Measurements from ENCODE around the gene RAG2.

RAG2 gene

DNA sequence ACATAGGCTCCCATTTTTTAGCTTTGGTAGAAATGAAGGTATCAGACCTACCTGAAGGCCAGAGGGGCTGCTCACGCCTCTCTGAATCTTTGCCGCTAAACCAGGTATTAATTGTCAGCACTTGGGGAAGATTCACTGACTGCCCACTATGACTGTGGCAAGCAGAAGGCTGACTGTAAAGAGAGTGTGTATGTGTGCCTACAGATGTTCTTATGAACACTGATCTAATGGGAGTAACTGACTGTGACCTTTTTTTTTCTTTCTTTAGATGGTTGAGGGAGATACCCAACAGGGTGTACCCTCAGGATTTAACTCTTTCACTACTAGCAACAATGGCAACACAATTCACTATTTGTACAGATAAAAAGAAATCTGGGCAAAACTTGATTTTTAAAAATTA lies at the start of gene RAG2:
RAG2 (minus strand) TSS at position 186 of the 400 bp plus-strand sequence. CDS start 4,068 bp downstream, outside the sequence.
- no peak for DNase-seq

DNA sequence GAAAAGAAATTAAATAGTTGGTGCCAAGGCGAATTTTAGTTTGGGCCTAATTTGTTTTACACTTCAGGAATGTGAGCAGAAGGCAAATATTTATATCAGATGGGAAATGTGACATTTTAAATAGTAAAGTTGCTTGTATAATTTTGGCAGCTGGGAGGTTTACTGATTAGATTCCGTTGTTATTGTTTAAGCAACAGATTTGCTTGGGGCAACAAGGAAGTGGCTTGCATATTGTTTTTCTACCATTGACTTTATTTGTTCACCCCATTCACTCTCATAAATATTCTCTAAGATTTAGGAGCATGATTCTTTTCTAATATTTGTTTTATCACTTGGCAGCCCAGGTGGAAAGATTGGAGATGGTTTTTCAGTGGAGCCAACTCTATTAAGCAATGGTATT lies 40.5 kb upstream of the RAG2 start:
- DNase-seq, result no peak

DNA sequence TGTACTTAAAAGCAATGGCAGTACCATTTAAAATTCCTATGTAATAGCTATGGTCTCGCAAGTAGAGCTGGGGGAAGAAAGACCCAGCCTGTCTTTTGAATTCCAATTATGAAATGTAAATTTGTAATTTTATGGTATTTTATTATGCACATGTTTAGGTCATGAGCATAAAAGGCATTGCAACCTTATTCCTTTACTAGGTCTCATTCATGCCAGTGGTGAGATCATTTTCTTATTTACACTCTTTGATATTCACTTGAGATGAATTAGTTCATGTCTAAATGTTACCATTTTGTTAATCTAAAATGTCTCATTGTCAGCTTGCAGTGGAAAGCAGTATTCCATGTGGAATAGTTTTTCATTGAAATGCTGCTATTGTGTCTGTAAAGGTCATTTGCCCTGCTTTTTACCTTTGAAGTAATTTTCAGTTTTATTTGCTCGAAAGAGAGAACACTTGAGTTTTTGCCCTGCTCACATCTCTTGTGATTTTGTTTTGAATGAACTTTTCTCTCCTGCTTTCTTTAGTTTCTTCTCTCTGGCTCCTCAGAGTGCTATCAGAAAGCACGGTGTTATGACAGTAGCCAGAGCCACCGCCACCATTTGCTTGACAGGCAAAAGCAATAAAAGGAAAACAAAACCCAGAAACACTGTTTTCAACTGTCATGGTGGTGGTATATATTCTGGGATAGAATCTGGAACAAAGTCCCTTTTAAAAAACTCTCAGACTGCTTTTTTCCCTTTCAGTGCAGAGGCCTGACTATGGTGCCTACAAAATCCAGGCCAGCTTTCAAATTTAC lies 37.2 kb upstream of the RAG2 start:
- DNase-seq, result no peak

DNA sequence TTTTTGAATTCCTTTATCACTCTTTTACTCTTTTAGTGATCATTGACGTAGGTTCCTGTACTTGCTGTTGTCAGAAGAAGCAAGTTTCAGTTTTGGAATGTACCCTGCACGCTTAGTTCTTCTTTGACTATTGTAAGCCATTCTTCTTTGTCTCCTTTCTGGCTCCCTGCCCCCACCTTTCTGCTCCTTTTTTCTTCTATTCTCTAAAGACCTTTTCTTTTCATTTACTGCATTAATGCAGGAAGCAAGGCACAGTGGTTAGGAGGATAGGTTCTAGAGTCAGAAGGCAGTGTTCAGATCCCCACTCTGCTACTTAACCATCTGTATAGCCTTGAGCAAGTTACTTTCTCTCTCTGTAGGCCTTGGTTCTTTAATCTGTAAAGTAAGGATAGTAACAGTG lies 33.7 kb upstream of the RAG2 start:
- peak; percentile 1 for DNase-seq

DNA sequence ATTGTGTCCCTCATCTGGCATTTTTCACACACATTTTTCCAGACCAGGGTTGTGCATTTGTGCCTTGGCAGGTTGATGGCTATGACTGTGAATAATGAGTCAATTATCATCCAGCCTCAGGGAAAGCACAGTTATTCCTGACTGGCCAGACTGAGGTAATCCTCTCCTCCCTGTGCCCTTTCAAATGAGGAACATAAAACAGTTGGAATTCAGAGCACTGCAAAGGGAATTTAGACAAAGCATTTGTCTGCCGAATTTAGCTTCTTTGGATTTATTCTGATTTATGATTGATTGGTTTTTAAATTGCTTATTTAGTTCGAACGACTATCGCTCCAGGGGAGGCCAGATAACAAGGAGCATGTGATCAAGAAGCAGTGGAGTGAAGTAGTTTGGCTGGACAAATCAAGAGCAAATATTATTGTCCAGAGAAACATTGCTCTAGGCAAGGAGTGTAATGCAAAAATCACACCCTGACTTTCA lies 30.8 kb upstream of the RAG2 start:
- no peak for DNase-seq

DNA sequence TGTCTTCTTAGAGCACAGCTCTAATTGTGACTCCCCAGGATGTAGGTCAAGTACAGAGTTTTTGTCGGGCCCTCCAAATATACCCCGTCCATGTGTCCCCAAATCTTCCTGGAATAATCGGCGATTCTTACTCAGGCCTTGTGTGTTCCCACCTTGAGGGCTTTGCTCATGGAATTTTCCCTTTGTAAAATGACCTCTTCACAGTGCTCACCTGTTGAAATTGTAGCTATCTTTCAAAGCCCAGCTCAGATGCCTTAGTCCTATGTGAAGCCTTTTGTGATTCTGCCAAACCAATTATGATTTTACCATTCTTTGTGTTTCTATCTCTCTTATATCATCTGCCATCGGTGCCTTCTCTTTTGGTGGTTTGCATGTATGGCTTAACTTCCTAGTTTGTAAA lies 30.1 kb upstream of the RAG2 start:
- no peak for DNase-seq

DNA sequence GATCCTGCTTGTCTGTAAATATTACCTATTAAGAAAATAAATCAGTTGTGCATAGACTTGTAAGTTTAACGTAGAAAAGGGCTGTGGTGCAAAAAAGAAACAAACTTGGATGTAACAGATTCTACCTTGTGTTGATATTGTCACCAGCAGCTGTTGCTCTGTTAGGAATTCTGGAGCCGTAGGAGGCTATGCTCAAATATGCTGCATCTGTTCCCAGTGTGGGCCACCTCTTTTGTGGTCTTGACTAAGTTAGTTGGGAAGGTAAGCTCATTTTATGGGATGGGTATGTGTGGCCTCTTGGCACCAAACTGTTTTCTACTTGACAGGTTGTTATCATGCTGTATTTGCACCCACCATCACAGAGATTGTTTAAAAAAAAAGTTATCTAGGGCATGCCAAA lies 29.4 kb upstream of the RAG2 start:
- no peak for DNase-seq

DNA sequence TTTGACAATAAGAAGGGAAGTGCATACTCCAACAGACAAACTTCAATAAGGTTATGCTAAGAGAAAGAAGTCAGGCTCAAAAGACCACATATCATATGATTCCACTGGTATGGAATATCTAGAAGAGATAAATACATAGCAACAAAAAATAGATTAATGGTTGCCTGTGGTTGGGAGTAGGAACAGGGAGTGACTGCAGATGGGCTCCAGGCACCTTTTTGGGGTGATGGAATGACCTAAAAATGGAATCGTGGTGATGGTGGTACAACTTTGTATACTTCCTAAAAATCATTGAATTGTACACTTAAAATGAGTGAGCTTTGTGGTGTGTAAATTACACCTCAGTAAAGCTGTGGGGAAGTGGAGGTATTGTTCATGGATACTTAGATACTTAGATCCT lies 29.0 kb upstream of the RAG2 start:
- no peak for DNase-seq

DNA sequence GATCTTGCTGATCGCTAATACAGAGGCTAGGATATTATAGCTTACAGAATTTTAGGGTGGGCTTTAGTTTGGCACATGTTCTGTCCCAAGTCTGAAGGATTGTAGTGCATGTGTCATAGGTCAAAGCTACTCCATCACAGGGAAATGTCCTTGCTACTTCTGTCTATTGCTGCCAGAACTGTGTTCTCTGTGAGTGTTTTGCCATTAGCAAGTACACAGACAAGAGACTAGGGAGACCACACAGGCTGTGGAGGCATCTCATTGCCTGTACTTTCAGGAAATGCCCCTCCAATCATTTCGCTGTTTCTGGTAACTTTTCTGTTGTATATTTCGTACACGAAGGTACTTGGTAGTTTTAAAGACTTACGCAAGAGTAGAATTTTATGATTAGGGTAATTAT lies 25.5 kb upstream of the RAG2 start:
- no peak for DNase-seq

DNA sequence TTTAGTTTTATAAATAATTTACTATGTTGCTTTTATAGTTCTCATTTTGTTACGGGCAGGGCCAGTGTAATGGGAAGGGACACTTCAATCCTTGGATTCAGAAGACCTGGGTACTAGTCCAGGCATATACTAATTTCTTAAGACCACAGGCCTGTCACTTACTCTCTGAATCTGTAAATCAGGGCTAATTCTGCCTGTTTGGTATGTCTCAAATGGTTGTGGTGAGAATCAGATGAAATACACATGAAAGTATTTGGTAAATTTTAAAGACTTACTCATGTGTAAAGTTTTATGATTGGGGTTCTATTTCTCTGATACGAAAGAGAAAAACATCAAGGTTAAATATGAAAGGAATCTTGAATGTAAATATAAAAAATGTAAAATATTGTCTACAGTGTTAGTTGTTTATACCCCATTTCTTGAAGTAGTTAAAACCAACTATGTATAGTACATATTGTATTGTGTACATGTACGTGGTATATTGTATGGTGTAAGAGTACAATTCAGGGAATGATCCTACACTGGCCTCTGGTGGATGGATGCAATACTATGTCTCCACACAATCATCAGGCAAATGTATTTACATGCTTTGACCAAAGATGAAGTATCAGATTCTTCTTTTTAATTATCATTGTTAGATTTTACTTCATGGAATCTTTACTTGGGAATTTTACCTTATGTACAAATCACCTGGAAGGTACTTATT lies 24.5 kb upstream of the RAG2 start:
- DNase-seq, result peak; percentile 2

DNA sequence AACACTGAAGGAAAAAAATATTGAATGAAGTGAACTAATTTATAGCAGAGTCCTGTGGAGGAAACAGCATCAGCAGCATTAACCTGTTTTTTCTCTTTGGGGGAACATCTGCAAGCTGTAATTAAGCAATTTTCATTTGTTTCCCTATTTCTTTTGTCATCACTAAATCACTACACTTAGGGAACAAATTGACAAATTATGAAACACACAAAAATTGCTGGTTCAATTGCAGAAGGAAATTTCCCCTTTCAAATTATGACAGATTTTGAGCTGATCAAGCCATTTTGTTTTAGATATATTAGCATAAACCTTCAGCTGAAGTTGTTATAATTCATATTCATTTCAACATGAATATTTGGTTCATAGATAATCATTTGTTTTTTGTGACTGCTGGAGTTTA lies 22.2 kb upstream of the RAG2 start:
- DNase-seq, result no peak

DNA sequence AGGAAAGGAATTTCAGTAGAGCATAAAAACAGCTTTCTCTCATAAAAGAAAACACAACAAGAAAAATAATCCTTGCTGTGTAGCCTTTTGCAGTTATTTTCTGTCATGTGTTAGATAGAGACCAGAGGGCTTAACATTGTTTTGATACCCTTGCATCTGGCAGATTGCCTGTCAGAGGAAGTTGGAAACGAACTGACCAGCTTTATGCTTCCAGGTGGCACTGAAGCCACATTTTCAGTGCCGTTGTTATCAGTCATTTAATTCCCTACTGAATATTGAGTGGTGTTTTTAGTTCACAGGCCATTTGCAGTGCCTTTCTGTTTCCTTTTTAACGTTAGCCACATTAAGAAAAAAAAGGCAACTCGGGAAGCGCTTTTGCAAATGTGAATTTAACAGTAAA lies 21.5 kb upstream of the RAG2 start:
- DNase-seq, result no peak

DNA sequence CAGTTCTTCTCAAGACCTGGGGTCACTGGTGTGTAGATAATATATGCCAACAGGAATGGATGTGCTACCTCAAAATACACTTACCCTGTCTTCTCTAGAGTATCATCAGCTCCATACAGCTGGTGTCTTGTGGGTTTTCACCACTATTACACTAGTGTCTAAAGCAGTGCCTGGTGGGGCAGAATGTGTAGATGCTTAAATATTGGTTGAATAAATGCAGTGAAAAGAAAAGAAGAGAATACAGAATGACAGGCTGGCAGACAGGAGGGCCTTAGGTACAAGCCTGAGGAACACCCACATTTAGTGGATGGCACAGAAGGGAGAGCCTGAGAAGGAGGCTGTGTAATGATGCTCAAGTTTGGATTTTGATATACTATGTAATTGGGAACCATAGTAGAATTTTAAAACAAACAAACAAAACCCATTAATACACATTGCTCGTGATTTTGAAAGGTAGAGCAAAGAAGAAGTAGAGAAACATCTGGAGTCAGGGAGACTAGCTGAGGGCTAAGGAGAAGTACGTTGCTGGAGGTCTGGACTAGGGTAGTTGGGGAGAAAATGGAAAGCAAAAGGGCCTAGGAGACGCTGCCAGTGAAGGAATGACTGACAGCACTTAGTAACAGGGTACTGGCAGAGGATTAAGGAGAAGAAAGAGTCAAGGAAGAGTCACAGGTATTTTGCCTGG lies 20.5 kb upstream of the RAG2 start:
- no peak for DNase-seq

DNA sequence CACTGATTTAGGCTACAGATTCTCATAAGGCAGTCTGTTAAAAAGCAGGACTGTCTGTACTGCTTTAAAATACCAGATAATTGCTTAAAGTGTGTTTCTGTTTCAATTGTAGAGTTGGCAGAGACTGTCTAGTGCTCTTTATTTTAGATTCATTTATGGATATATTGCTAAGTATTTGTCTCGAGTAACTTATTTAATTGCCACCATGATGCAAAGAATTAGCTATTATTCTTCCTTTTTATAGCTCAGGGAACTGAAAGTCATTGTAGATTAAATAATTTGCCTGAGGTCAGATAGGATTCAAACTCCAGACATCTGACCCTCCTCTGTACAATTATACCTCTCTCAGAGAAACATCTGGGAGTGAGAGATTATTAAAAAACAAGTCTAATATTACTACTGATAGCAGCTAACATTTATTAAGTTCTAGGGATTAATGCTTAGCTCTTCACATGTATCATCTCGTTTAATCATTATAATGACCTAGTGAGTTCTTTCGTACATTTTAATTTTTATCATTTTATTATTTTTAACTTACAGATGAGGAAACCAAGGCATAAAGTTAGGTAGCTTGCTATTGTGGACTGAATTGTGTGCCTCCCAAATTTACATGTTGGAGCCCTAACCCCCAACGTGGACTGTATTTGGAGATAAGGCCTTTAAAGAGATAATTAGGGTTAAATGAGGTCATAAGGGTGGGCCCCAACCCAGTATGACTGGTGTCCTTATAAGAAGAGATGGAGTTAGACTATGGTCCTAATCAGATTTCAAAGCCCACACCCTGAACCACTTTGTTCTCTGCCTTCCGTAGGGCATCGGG lies 19.7 kb upstream of the RAG2 start:
- no peak for DNase-seq

DNA sequence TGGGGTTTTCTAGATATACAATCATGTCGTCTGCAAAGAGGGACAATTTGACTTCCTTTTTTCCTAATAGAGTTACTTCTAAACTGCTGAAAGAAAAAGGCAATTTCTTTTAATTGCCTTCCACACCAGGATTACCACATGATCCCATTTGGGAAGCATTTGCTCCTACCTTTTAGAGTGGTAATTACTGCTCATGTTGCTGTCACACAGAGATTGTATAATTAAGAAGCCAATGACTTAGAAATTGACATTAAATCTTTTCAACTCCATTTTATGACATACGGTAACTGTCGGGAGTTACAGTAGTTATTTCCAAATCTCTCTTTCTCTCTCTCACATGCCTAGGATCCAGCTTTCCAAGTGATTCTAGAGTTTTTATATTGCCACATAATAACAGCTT lies 17.8 kb upstream of the RAG2 start:
- no peak for DNase-seq

DNA sequence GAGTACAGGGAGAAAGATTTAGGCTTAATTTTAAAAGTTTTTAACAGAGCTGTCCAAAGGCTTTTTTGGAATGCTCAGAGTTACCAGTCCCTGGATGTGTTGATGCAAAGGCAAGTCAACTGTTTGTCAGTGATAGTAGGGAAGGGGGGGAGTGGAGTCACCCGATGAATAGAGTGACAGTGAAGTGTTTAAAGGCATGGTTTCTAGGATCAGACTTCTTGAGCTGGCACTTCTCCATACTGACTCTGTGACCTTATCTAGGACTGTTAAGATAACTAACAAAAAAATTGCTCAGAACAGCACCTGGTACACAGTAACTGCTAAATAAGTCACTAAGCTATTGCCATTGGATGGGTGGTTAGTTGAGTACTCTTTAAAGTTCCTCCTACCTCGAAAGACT lies 11.3 kb upstream of the RAG2 start:
- DNase-seq, result no peak

DNA sequence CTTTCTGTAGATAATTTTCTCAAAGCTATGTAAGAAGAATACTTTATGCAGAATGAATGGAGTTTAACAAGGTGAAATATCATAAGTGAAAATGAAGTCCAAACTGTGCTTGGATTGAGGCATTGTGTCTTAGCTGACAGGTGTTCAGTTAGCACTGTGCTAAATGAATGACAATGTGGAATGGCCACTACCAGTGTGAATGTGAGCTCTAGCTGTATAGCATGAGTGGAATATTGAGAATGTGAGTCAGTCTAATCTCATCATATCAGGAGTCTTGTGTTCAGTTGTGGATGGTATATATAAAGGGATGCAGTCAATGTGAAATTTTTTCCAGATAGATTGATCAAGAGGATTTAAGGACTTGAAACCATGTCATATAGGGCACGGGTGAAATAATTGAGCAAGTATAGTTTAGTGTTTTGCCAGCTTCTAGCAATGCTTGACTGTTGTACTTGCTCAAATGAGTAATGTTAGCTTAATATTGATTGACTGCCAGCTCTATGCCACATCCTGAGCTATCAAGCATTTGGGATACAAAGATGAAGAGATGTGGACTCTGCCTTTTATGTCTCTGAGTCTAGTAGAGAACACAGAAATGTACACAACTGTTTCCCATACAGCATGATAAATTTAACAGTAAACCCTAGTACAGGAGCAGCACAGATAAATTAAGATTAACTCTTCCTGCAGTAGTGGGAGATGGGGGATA lies 10.6 kb upstream of the RAG2 start:
- no peak for DNase-seq

DNA sequence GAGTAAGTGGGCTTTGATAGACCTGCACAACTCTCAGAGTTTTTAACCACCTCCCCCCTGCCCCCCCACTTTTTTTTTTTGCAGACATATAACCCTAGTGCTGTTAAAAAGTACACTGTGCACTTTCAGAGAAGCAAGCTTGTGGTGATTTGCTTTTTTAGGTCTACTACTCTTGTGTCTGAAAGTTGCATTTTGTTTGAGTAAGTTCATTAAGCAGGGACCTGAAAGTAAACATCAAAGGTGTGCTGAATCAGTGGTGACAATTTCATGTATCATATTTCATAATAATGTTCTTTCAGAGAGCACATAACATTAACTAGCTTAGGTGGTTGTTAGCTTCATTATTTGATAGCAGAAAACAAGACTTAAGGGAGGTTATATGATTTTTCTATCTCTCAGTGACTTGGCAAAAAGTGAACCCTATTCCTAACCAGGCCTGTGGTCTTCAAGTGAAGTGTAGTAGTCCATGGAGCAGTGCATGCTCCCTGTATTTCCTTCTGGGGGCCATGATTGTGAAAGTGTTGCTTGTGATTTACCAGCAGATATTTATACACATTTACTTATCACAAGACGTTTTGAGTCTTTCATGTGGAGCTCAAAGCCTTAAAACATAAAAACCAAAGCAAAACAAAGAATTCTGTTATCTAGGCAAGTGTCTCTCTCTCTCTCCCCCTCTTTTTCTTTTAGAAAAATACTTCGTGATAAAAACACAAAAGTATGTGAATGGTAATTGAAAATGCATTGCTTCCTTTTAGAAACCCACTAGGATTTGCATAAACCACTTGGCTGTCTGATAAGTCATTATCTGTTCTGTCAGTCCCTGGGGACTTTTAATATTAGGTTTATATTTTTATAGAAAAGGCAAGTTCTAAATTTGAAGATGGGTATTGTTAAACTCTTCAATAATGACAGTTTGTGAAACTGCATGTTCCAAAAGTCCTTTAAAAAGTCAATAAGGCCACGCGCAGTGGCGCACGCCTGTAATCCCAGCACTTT lies 7.5 kb upstream of the RAG2 start:
- DNase-seq, result no peak

DNA sequence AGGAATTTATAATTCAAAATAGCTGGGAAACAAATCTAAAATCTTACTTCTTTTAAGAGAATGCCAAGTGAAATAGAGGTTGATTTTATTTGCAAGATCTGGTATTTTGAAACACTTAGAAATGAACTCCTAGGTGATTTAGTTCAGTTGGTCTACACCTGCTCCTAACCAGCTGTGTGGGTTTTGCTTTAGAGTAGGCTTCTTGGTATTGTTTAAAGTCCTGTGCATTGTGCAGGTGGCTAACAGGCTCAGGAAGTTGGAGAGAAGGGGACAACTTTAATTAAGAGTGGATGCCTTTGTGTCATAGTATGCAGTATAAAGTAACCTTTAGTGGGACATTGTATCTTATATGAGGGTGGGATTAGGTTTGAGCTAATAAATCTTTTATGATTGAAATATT lies 4.1 kb upstream of the RAG2 start:
- no peak for DNase-seq

DNA sequence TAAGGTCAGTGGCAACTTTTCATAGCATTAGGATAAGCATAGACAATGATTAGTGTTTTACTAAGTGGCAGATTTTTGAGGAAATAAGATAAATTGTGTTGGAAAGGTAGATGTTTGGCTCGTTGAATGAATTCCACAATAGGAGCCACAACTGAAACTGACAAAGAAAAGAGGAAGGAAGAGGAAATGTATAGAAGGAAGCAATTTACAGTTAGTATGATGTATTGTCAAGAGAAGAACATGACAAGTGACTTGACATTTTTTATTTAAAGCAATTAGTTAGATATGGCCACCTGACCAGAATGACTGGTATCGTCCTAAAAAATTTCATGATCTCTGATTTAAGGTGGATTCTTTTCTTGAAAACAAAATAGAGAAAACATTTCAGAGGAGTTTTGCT lies 3.1 kb upstream of the RAG2 start:
- no peak for DNase-seq

DNA sequence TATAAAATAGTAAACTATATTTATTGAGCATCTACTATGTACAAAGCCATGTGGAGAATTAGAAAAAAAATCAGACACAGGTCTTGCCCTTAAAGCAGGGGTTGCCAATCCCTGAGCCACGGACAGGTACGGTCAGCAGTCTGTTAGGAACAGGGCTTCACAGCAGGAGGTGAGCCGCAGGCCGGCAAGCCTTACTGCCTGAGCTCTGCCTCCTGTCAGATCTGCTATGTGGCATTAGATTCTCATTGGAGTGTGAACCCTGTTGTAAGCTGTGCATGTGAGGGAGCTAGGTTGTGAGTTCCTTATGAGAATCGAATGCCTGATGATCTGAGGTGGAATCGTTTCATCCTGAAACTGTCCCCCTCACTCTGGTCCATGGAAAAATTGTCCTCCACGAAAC lies 2.1 kb upstream of the RAG2 start:
- no peak for DNase-seq

All from activated CD4-positive, alpha-beta T cell treated with anti-CD3 and anti-CD28 coated beads for 48 hours (primary cell).